Measurements from ENCODE around the gene ATP2C2. TPM values are rescaled to one million over a fixed set of nuclear protein-coding genes. Genes with fewer than 3 reads are reported as not detected.

Gene ATP2C2
- total RNA-seq, 2 experiments from 2014 or later: not detected

- no peaks in the 10 kb centered on the region for H3K9me3 ChIP-seq (ENCODE audit: control insufficient read depth in 1 of 2, insufficient read depth in 1 of 2, low read length in 2 of 2)
- H3K27ac ChIP-seq (ENCODE audit: low read depth in 1 of 2, low read length in 2 of 2): no peak overlapping the region
- H3K27me3 ChIP-seq (ENCODE audit: control insufficient read depth in 1 of 2, insufficient read depth in 2 of 2, low read length in 2 of 2): no peaks in the 10 kb centered on the region
- no peak for TF ChIP-seq CTCF (IDR thresholded peaks at IDR 0.05)
- H3K27ac Mint-ChIP-seq: peak overlapping the region; percentile 80
- H3K4me1 Mint-ChIP-seq (ENCODE audit: low read depth): peaks cover 72% of the 10 kb centered on the region
- no peaks in the 10 kb centered on the region for H3K9me3 Mint-ChIP-seq
- no peak for ATAC-seq (ENCODE audit: poor library complexity)
- H3K36me3 ChIP-seq (ENCODE audit: insufficient read depth, low read length): no peaks in the 10 kb centered on the region
- CTCF ChIA-PET: interaction anchor here (0.7 to 3.7 kb wide), 5 partner anchors 9 to 110 kb away, joined by 3 to 32 read pairs (median 3); partner anchors contain the start of gene COTL1
- POLR2A ChIA-PET: interaction anchor here (1.5 kb wide), 2 partner anchors 105 to 137 kb away, joined by 3 read pairs; no protein-coding TSS in a partner anchor
- H3K36me3 Mint-ChIP-seq (ENCODE audit: low read depth): no peaks in the 10 kb centered on the region
- no peak for DNase-seq
- H3K4me3 ChIP-seq (ENCODE audit: low read length): no peak overlapping the region
- no peak overlapping the region for H3K4me3 Mint-ChIP-seq
- peaks cover 89% of the 10 kb centered on the region for H3K4me1 ChIP-seq (ENCODE audit: insufficient read depth, low read length)
- intact Hi-C loops (cut with DNase I, micrococcal nuclease): loop anchor here (1.0 to 10.0 kb wide), 6 partner anchors 45 to 215 kb away; partner anchors contain the start of gene COTL1 (in 1 of the 2)
- H3K27me3 Mint-ChIP-seq: no peaks in the 10 kb centered on the region
These were observed 143.5 kb downstream of the ATP2C2 start for GRCh38 chr16:84511831-84512230.

GRCh38 chr16:84513123-84513522 lies 144.8 kb downstream of the ATP2C2 start:
- no peak for TF ChIP-seq CTCF (IDR thresholded peaks at IDR 0.05)
- Mint-ChIP-seq H3K4me3 (peak overlapping the region; percentile 67), H3K4me1 (ENCODE audit: low read depth) (peaks cover 72% of the 10 kb centered on the region), H3K36me3 (ENCODE audit: low read depth) (no peaks in the 10 kb centered on the region), H3K27me3 (no peaks in the 10 kb centered on the region), H3K9me3 (no peaks in the 10 kb centered on the region), H3K27ac (peak overlapping the region; percentile 87)
- Histone ChIP-seq H3K27ac (ENCODE audit: low read depth in 1 of 2, low read length in 2 of 2) (peak overlapping the region; percentile 74 to 87), H3K4me1 (ENCODE audit: insufficient read depth, low read length) (peaks cover 86% of the 10 kb centered on the region), H3K9me3 (ENCODE audit: control insufficient read depth in 1 of 2, insufficient read depth in 1 of 2, low read length in 2 of 2) (no peaks in the 10 kb centered on the region), H3K4me3 (ENCODE audit: low read length) (no peak overlapping the region), H3K27me3 (ENCODE audit: control insufficient read depth in 1 of 2, insufficient read depth in 2 of 2, low read length in 2 of 2) (no peaks in the 10 kb centered on the region), H3K36me3 (ENCODE audit: insufficient read depth, low read length) (no peaks in the 10 kb centered on the region)
- ChIA-PET POLR2A (interaction anchor here (1.0 to 2.2 kb wide), 6 partner anchors 9 to 103 kb away, joined by 3 to 15 read pairs (median 4); partner anchors contain the start of gene MEAK7), CTCF (interaction anchor here (1.2 to 3.7 kb wide), 3 partner anchors 41 to 225 kb away, joined by 3 to 32 read pairs (median 5); no protein-coding TSS in a partner anchor)
- intact Hi-C loops (cut with DNase I, micrococcal nuclease): loop anchor here (5.0 to 10.0 kb wide), 2 partner anchors 44 to 52 kb away; no protein-coding TSS in a partner anchor
- no peak for DNase-seq
- no peak for ATAC-seq (ENCODE audit: poor library complexity)

GRCh38 chr16:84513666-84514065 lies 145.3 kb downstream of the ATP2C2 start:
- peak overlapping the region; percentile 67 for H3K4me3 Mint-ChIP-seq
- H3K27ac ChIP-seq (ENCODE audit: low read depth in 1 of 2, low read length in 2 of 2): peak overlapping the region; percentile 74 to 87
- DNase-seq (no peak), ATAC-seq (ENCODE audit: poor library complexity) (no peak)
- H3K27me3 ChIP-seq (ENCODE audit: control insufficient read depth in 1 of 2, insufficient read depth in 2 of 2, low read length in 2 of 2): no peaks in the 10 kb centered on the region
- no peak overlapping the region for H3K4me3 ChIP-seq (ENCODE audit: low read length)
- ChIA-PET CTCF (interaction anchor here (0.6 to 3.7 kb wide), 5 partner anchors 41 to 225 kb away, joined by 3 to 32 read pairs (median 5); no protein-coding TSS in a partner anchor), POLR2A (interaction anchor here (0.7 to 2.3 kb wide), 16 partner anchors 9 to 221 kb away, joined by 3 to 20 read pairs (median 5); partner anchors contain the start of genes COTL1, KLHL36 and MEAK7)
- no peak for TF ChIP-seq CTCF (IDR thresholded peaks at IDR 0.05)
- H3K9me3 ChIP-seq (ENCODE audit: control insufficient read depth in 1 of 2, insufficient read depth in 1 of 2, low read length in 2 of 2): no peaks in the 10 kb centered on the region
- no peaks in the 10 kb centered on the region for H3K36me3 ChIP-seq (ENCODE audit: insufficient read depth, low read length)
- intact Hi-C loops (cut with DNase I, micrococcal nuclease): loop anchor here (5.0 to 10.0 kb wide), 2 partner anchors 44 to 51 kb away; no protein-coding TSS in a partner anchor
- no peaks in the 10 kb centered on the region for H3K9me3 Mint-ChIP-seq
- H3K27me3 Mint-ChIP-seq: no peaks in the 10 kb centered on the region
- peaks cover 72% of the 10 kb centered on the region for H3K4me1 Mint-ChIP-seq (ENCODE audit: low read depth)
- no peaks in the 10 kb centered on the region for H3K36me3 Mint-ChIP-seq (ENCODE audit: low read depth)
- peak overlapping the region; percentile 87 for H3K27ac Mint-ChIP-seq
- peaks cover 86% of the 10 kb centered on the region for H3K4me1 ChIP-seq (ENCODE audit: insufficient read depth, low read length)

Other genes starting within 250 kb of the ATP2C2 start
- 10 to 100 TPM in 1 of 2 experiments, 1 to 10 TPM in 1; 9.4 to 12.1 TPM for gene HSDL1, start 223.4 kb upstream of the ATP2C2 start, total RNA-seq
- gene DNAAF1, start 223.2 kb upstream of the ATP2C2 start, total RNA-seq: not detected
- gene TAF1C, start 181.5 kb upstream of the ATP2C2 start, total RNA-seq: 10 to 100 TPM; 75.6 to 82.1 TPM
- under 1 TPM in 1 of 2 experiments, not detected in 1; 0.59 TPM for gene ADAD2, start 177.4 kb upstream of the ATP2C2 start, total RNA-seq
- not detected for gene KCNG4, start 128.5 kb upstream of the ATP2C2 start, total RNA-seq
- gene WFDC1, start 73.7 kb upstream of the ATP2C2 start, total RNA-seq: not detected
- gene MEAK7, start 136.1 kb downstream of the ATP2C2 start, total RNA-seq: 1 to 10 TPM; 1.9 to 3.7 TPM
- gene COTL1, start 249.5 kb downstream of the ATP2C2 start, total RNA-seq: 100 to 1,000 TPM; 179 to 181 TPM

Measured in CD4-positive, alpha-beta T cell (primary cell).